ENCODE measurements around the gene SNAP25.

SNAP25 gene

GRCh38 chr20:10218536-10219451, at the start of gene SNAP25:
Gene SNAP25, plus strand, starts transcription at chr20:10218830. Its CDS starts 56,662 bp downstream, at chr20:10275492.
- Histone ChIP-seq H3K9ac (ENCODE audit: low read length in 5 of 5) (no peak within 1 kb of the TSS), H3K4me1 (ENCODE audit: control insufficient read depth in 5 of 5, insufficient read depth in 5 of 5, low read length in 5 of 5) (peaks cover 0 to 14% (median 10%) of the 10 kb centered on the region in 5 donors), H3K27me3 (ENCODE audit: control insufficient read depth in 5 of 5, insufficient read depth in 4 of 5, low read length in 5 of 5) (peaks cover 6 to 31% (median 20%) of the 10 kb centered on the region in 5 donors), H3K36me3 (ENCODE audit: control insufficient read depth in 5 of 5, insufficient read depth in 5 of 5, low read length in 5 of 5) (no peaks in the 10 kb centered on the region), H3K27ac (ENCODE audit: low read depth, low read length) (no peak within 1 kb of the TSS), H3K9me3 (ENCODE audit: control insufficient read depth in 5 of 5, low read length in 5 of 5) (no peaks in the 10 kb centered on the region), H3K4me3 (ENCODE audit: low read depth in 1 of 5, low read length in 5 of 5) (peak within 1 kb of the TSS in 3 of 5 donors; percentile 40 to 60 (median 53))

GRCh38 chr20:10169752-10170151, 48.9 kb upstream of the SNAP25 start:
- Histone ChIP-seq H3K9me3 (ENCODE audit: control insufficient read depth in 5 of 5, low read length in 5 of 5) (peaks cover 0 to 5% (median 0%) of the 10 kb centered on the region in 5 donors), H3K4me3 (ENCODE audit: low read depth in 1 of 5, low read length in 5 of 5) (no peak overlapping the region), H3K27ac (ENCODE audit: low read depth, low read length) (no peak overlapping the region), H3K36me3 (ENCODE audit: control insufficient read depth in 5 of 5, insufficient read depth in 5 of 5, low read length in 5 of 5) (no peaks in the 10 kb centered on the region), H3K4me1 (ENCODE audit: control insufficient read depth in 5 of 5, insufficient read depth in 5 of 5, low read length in 5 of 5) (peaks cover 0 to 12% (median 7%) of the 10 kb centered on the region in 5 donors), H3K9ac (ENCODE audit: low read length in 5 of 5) (no peak overlapping the region), H3K27me3 (ENCODE audit: control insufficient read depth in 5 of 5, insufficient read depth in 4 of 5, low read length in 5 of 5) (peaks cover 3 to 13% (median 9%) of the 10 kb centered on the region in 5 donors)

GRCh38 chr20:10170261-10170660, 48.4 kb upstream of the SNAP25 start:
- Histone ChIP-seq H3K9ac (ENCODE audit: low read length in 5 of 5) (no peak overlapping the region), H3K36me3 (ENCODE audit: control insufficient read depth in 5 of 5, insufficient read depth in 5 of 5, low read length in 5 of 5) (no peaks in the 10 kb centered on the region), H3K4me1 (ENCODE audit: control insufficient read depth in 5 of 5, insufficient read depth in 5 of 5, low read length in 5 of 5) (peaks cover 0 to 12% (median 11%) of the 10 kb centered on the region in 5 donors), H3K27me3 (ENCODE audit: control insufficient read depth in 5 of 5, insufficient read depth in 4 of 5, low read length in 5 of 5) (peaks cover 3 to 13% (median 9%) of the 10 kb centered on the region in 5 donors), H3K27ac (ENCODE audit: low read depth, low read length) (no peak overlapping the region), H3K4me3 (ENCODE audit: low read depth in 1 of 5, low read length in 5 of 5) (no peak overlapping the region), H3K9me3 (ENCODE audit: control insufficient read depth in 5 of 5, low read length in 5 of 5) (peaks cover 0 to 5% (median 0%) of the 10 kb centered on the region in 5 donors)

- Histone ChIP-seq H3K9me3 (ENCODE audit: control insufficient read depth in 5 of 5, low read length in 5 of 5) (peaks cover 0 to 5% (median 0%) of the 10 kb centered on the region in 5 donors), H3K36me3 (ENCODE audit: control insufficient read depth in 5 of 5, insufficient read depth in 5 of 5, low read length in 5 of 5) (no peaks in the 10 kb centered on the region), H3K4me1 (ENCODE audit: control insufficient read depth in 5 of 5, insufficient read depth in 5 of 5, low read length in 5 of 5) (peaks cover 0 to 13% (median 12%) of the 10 kb centered on the region in 5 donors), H3K27ac (ENCODE audit: low read depth, low read length) (no peak overlapping the region), H3K4me3 (ENCODE audit: low read depth in 1 of 5, low read length in 5 of 5) (peak overlapping the region; percentile 58 to 68 (median 63)), H3K27me3 (ENCODE audit: control insufficient read depth in 5 of 5, insufficient read depth in 4 of 5, low read length in 5 of 5) (peaks cover 3 to 13% (median 9%) of the 10 kb centered on the region in 5 donors), H3K9ac (ENCODE audit: low read length in 5 of 5) (peak overlapping the region in 3 of 5 donors; percentile 38 to 62 (median 52))
Measured at GRCh38 chr20:10171864-10172751, 46.5 kb upstream of the SNAP25 start.

- Histone ChIP-seq H3K4me1 (ENCODE audit: control insufficient read depth in 5 of 5, insufficient read depth in 5 of 5, low read length in 5 of 5) (peaks cover 0 to 13% (median 12%) of the 10 kb centered on the region in 5 donors), H3K36me3 (ENCODE audit: control insufficient read depth in 5 of 5, insufficient read depth in 5 of 5, low read length in 5 of 5) (no peaks in the 10 kb centered on the region), H3K4me3 (ENCODE audit: low read depth in 1 of 5, low read length in 5 of 5) (peak overlapping the region in 2 of 5 donors; percentile 63), H3K27me3 (ENCODE audit: control insufficient read depth in 5 of 5, insufficient read depth in 4 of 5, low read length in 5 of 5) (peaks cover 3 to 13% (median 9%) of the 10 kb centered on the region in 5 donors), H3K27ac (ENCODE audit: low read depth, low read length) (no peak overlapping the region), H3K9me3 (ENCODE audit: control insufficient read depth in 5 of 5, low read length in 5 of 5) (peaks cover 0 to 5% (median 0%) of the 10 kb centered on the region in 5 donors), H3K9ac (ENCODE audit: low read length in 5 of 5) (no peak overlapping the region)
Measured at GRCh38 chr20:10172998-10173655, 45.5 kb upstream of the SNAP25 start.

DNA sequence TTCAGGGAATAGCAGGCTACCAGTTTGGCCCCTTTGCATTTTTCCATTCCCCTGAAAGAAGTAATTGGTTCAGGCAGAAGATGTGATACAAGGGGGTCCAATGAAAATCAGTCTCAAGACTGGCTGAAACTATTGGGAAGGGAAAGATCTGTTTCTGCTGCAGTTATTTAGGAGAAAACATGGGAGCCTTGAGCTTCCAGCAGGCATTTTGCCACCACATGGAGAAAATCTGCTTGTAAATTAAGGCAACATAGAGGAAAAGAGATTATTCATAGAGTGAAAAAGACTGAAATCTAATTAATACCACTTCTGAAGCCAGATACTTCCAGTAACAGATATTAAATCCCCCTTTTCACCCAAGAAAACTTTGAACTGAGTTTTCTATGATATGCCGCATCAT, 44.2 kb upstream of the SNAP25 start:
- Histone ChIP-seq H3K36me3 (ENCODE audit: control insufficient read depth in 5 of 5, insufficient read depth in 5 of 5, low read length in 5 of 5) (no peaks in the 10 kb centered on the region), H3K4me3 (ENCODE audit: low read depth in 1 of 5, low read length in 5 of 5) (no peak overlapping the region), H3K27ac (ENCODE audit: low read depth, low read length) (no peak overlapping the region), H3K4me1 (ENCODE audit: control insufficient read depth in 5 of 5, insufficient read depth in 5 of 5, low read length in 5 of 5) (peaks cover 0 to 13% (median 12%) of the 10 kb centered on the region in 5 donors), H3K27me3 (ENCODE audit: control insufficient read depth in 5 of 5, insufficient read depth in 4 of 5, low read length in 5 of 5) (peaks cover 0 to 13% (median 9%) of the 10 kb centered on the region in 5 donors), H3K9ac (ENCODE audit: low read length in 5 of 5) (no peak overlapping the region), H3K9me3 (ENCODE audit: control insufficient read depth in 5 of 5, low read length in 5 of 5) (no peaks in the 10 kb centered on the region)

DNA sequence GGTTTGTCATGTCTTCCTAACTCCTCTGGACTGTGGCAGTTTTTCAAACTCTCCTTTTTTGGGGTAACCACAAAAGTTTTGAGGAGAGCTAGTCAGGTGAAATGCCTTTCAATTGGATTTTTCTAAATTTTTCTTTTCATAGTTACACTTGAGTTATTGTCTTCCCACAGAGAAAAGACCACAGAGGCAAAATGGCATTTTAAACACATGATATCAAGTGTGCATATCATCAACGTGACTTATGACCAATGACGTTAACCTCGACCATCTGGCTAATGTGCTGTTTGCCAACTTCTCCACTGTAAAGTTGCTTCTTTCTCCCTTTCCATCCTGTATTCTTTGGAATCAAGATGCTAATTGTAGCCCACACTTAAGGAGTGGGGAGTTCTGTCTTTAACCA, 41.3 kb upstream of the SNAP25 start:
- no peak overlapping the region for H3K4me3 ChIP-seq (ENCODE audit: low read depth in 1 of 5, low read length in 5 of 5)
- H3K36me3 ChIP-seq (ENCODE audit: control insufficient read depth in 5 of 5, insufficient read depth in 5 of 5, low read length in 5 of 5): no peaks in the 10 kb centered on the region
- H3K9ac ChIP-seq (ENCODE audit: low read length in 5 of 5): no peak overlapping the region
- H3K27ac ChIP-seq (ENCODE audit: low read depth, low read length): no peak overlapping the region
- H3K9me3 ChIP-seq (ENCODE audit: control insufficient read depth in 5 of 5, low read length in 5 of 5): no peaks in the 10 kb centered on the region
- peaks cover 0 to 10% (median 5%) of the 10 kb centered on the region in 5 donors for H3K27me3 ChIP-seq (ENCODE audit: control insufficient read depth in 5 of 5, insufficient read depth in 4 of 5, low read length in 5 of 5)
- H3K4me1 ChIP-seq (ENCODE audit: control insufficient read depth in 5 of 5, insufficient read depth in 5 of 5, low read length in 5 of 5): peaks cover 0 to 9% (median 5%) of the 10 kb centered on the region in 5 donors

DNA sequence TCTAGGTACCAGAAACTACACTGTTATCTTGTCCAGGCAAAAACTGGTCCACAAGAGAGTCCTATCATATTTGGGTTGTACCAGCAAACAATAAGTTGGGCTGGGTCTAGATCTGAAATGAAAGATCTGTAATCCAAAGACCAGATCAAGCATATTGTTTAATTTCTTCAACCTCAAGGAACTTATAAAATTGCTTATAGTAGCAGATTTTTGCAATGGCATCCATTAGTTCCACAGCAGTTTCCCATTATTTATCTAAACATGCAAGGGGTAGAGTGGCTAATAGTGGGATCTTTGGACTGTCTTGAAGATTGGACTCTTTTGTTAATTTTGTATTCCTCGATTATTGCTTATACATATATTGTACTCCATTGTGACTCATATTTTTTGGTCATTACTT, 40.5 kb upstream of the SNAP25 start:
- H3K36me3 ChIP-seq (ENCODE audit: control insufficient read depth in 5 of 5, insufficient read depth in 5 of 5, low read length in 5 of 5): no peaks in the 10 kb centered on the region
- H3K27ac ChIP-seq (ENCODE audit: low read depth, low read length): no peak overlapping the region
- H3K4me3 ChIP-seq (ENCODE audit: low read depth in 1 of 5, low read length in 5 of 5): no peak overlapping the region
- H3K4me1 ChIP-seq (ENCODE audit: control insufficient read depth in 5 of 5, insufficient read depth in 5 of 5, low read length in 5 of 5): peaks cover 0 to 6% (median 0%) of the 10 kb centered on the region in 5 donors
- H3K9ac ChIP-seq (ENCODE audit: low read length in 5 of 5): no peak overlapping the region
- no peaks in the 10 kb centered on the region for H3K9me3 ChIP-seq (ENCODE audit: control insufficient read depth in 5 of 5, low read length in 5 of 5)
- peaks cover 0 to 5% (median 2%) of the 10 kb centered on the region in 5 donors for H3K27me3 ChIP-seq (ENCODE audit: control insufficient read depth in 5 of 5, insufficient read depth in 4 of 5, low read length in 5 of 5)

DNA sequence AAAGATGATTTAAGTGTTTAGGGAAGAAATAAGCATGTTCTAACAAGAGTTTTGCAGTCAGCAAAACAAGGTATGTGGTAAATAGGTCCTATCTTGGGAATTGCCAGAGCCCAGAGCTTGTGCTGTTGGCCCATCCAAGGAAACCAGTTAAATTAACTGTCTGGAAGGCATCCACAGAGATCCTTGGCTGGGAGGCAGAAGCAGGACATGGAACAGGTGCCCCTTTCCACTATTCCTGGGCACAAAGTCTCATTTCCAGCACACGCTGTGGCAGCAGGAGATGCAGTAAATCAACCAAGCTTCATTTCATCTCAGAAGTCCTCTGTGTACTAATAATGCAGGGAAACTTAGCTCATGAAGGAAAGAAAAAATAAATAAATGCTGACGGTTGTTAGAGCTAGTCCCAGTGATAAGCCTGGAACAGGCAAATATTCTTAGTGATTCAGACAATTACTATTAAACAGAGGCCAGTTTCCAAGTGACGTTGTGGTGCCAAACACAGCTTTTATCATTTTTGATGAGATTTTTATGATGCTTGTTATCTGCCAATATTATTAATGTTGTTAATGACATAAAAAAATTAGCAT, 39.8 kb upstream of the SNAP25 start:
- no peak overlapping the region for H3K27ac ChIP-seq (ENCODE audit: low read depth, low read length)
- peaks cover 0 to 6% (median 0%) of the 10 kb centered on the region in 5 donors for H3K4me1 ChIP-seq (ENCODE audit: control insufficient read depth in 5 of 5, insufficient read depth in 5 of 5, low read length in 5 of 5)
- H3K9me3 ChIP-seq (ENCODE audit: control insufficient read depth in 5 of 5, low read length in 5 of 5): no peaks in the 10 kb centered on the region
- H3K4me3 ChIP-seq (ENCODE audit: low read depth in 1 of 5, low read length in 5 of 5): no peak overlapping the region
- H3K36me3 ChIP-seq (ENCODE audit: control insufficient read depth in 5 of 5, insufficient read depth in 5 of 5, low read length in 5 of 5): no peaks in the 10 kb centered on the region
- no peaks in the 10 kb centered on the region for H3K27me3 ChIP-seq (ENCODE audit: control insufficient read depth in 5 of 5, insufficient read depth in 4 of 5, low read length in 5 of 5)
- H3K9ac ChIP-seq (ENCODE audit: low read length in 5 of 5): no peak overlapping the region

Measured in subcutaneous abdominal adipose tissue (tissue), 5 donors.